Immature natural killer cell (primary cell): ENCODE measurements around the gene RCC2. TPM values are rescaled to one million over a fixed set of nuclear protein-coding genes. Genes with fewer than 3 reads are reported as not detected.
"Not testable (repeated sequence)": the region's sequence is repeated elsewhere in the genome, so short reads cannot be mapped to it uniquely, and the experiment has no call there.

Source experiments
- DNase-seq, 3 donors: peaks; one replicate each; pipeline ENCODE4 v3.0.0; 2022; ENCODE audit warnings: mixed read lengths in 1 of 3
- H3K27ac Mint-ChIP-seq, 6 donors: one replicate each; pipeline ENCODE4 v1.8.0; 2020; ENCODE audit warnings: mixed read lengths in 6 of 6, mild to moderate bottlenecking in 5 of 6, inconsistent platforms in 4 of 6, moderate library complexity in 3 of 6
- H3K27me3 Mint-ChIP-seq, 3 donors: one replicate each; pipeline ENCODE4 v1.8.0; 2020 to 2021; ENCODE audit warnings: low read depth in 3 of 3, mild to moderate bottlenecking in 3 of 3, mixed read lengths in 3 of 3, moderate library complexity in 3 of 3, inconsistent platforms in 1 of 3
- H3K36me3 Mint-ChIP-seq, 3 donors: one replicate each; pipeline ENCODE4 v1.8.0; 2020; ENCODE audit warnings: mixed read lengths in 3 of 3, inconsistent platforms in 2 of 3, mild to moderate bottlenecking in 2 of 3
- H3K4me1 Mint-ChIP-seq, 2 donors: one replicate each; pipeline ENCODE4 v1.8.0; 2020; ENCODE audit warnings: inconsistent platforms in 2 of 2, mild to moderate bottlenecking in 2 of 2, mixed read lengths in 2 of 2, moderate library complexity in 1 of 2
- H3K4me3 Mint-ChIP-seq, 5 donors: one replicate each; pipeline ENCODE4 v1.8.0; 2020; ENCODE audit warnings: mild to moderate bottlenecking in 5 of 5, mixed read lengths in 5 of 5, inconsistent platforms in 3 of 5, moderate library complexity in 3 of 5
- H3K9me3 Mint-ChIP-seq, 6 donors: one replicate each; pipeline ENCODE4 v1.8.0; 2020; ENCODE audit warnings: mild to moderate bottlenecking in 6 of 6, mixed read lengths in 6 of 6, inconsistent platforms in 4 of 6, moderate library complexity in 3 of 6
- polyA plus RNA-seq, 3 donors: library from polyadenylated mRNA; unstranded; fragments of 300-500 nt; fragmentation: Illumina TruSeq; gene quantifications; one replicate each; pipeline ENCODE4 v1.2.3, GENCODE V29; 2021

The RCC2 gene
- polyA plus RNA-seq, 3 donors from 2014 or later, result 22.8 to 35.5 (median 28.1) TPM

- Mint-ChIP-seq H3K36me3 (peaks cover 20 to 55% (median 29%) of the 10 kb centered on the region in 3 donors), H3K9me3 (no peaks in the 10 kb centered on the region), H3K4me1 (peaks cover 10 to 52% of the 10 kb centered on the region in 2 donors), H3K4me3 (no peak overlapping the region), H3K27ac (no peak overlapping the region), H3K27me3 (peaks cover 2 to 6% (median 6%) of the 10 kb centered on the region in 3 donors)
- no peak for DNase-seq
Observed at GRCh38 chr1:17423781-17424245, 15.7 kb downstream of the RCC2 start.

GRCh38 chr1:17422461-17422860 is 17.0 kb downstream of the RCC2 start:
- no peak for DNase-seq
- no peak overlapping the region for H3K4me3 Mint-ChIP-seq
- no peak overlapping the region for H3K27ac Mint-ChIP-seq
- H3K36me3 Mint-ChIP-seq, result peaks cover 17 to 59% (median 26%) of the 10 kb centered on the region in 3 donors
- H3K4me1 Mint-ChIP-seq, result peaks cover 6 to 46% of the 10 kb centered on the region in 2 donors
- H3K9me3 Mint-ChIP-seq, result no peaks in the 10 kb centered on the region
- peaks cover 3 to 6% (median 6%) of the 10 kb centered on the region in 3 donors for H3K27me3 Mint-ChIP-seq

GRCh38 chr1:17420391-17420918 is 19.0 kb downstream of the RCC2 start:
- Mint-ChIP-seq H3K9me3 (no peaks in the 10 kb centered on the region), H3K4me1 (peaks cover 7 to 51% of the 10 kb centered on the region in 2 donors), H3K4me3 (no peak overlapping the region), H3K36me3 (peaks cover 20 to 61% (median 32%) of the 10 kb centered on the region in 3 donors), H3K27ac (peak overlapping the region in 1 of 6 donors; percentile 24), H3K27me3 (peaks cover 0 to 6% (median 3%) of the 10 kb centered on the region in 3 donors)
- DNase-seq, result no peak

- DNase-seq, result peak; percentile 60 to 69 (median 65)
- Mint-ChIP-seq H3K4me1 (peaks cover 7 to 48% of the 10 kb centered on the region in 2 donors), H3K9me3 (no peaks in the 10 kb centered on the region), H3K4me3 (no peak overlapping the region), H3K36me3 (peaks cover 24 to 59% (median 30%) of the 10 kb centered on the region in 3 donors), H3K27ac (peak overlapping the region in 1 of 6 donors; percentile 3), H3K27me3 (peaks cover 0 to 6% (median 3%) of the 10 kb centered on the region in 3 donors)
Observed at GRCh38 chr1:17419626-17420328, 19.7 kb downstream of the RCC2 start.

- Mint-ChIP-seq H3K27me3 (peaks cover 0 to 8% (median 2%) of the 10 kb centered on the region in 3 donors), H3K4me3 (no peak overlapping the region), H3K9me3 (no peaks in the 10 kb centered on the region), H3K27ac (peak overlapping the region in 2 of 6 donors; percentile 40 to 61), H3K36me3 (peaks cover 25 to 66% (median 30%) of the 10 kb centered on the region in 3 donors), H3K4me1 (peaks cover 13 to 36% of the 10 kb centered on the region in 2 donors)
- DNase-seq, result no peak
Observed at GRCh38 chr1:17416389-17416788, 23.1 kb downstream of the RCC2 start.

- H3K27me3 Mint-ChIP-seq, result peaks cover 0 to 6% (median 0%) of the 10 kb centered on the region in 3 donors
- H3K4me3 Mint-ChIP-seq, result no peak overlapping the region
- H3K4me1 Mint-ChIP-seq, result peaks cover 13 to 31% of the 10 kb centered on the region in 2 donors
- no peak for DNase-seq
- peaks cover 25 to 59% (median 30%) of the 10 kb centered on the region in 3 donors for H3K36me3 Mint-ChIP-seq
- no peak overlapping the region for H3K27ac Mint-ChIP-seq
- no peaks in the 10 kb centered on the region for H3K9me3 Mint-ChIP-seq
Observed at GRCh38 chr1:17414022-17414421, 25.5 kb downstream of the RCC2 start.

- peak overlapping the region in 4 of 6 donors; percentile 4 to 73 (median 28) for H3K27ac Mint-ChIP-seq
- peak overlapping the region in 3 of 5 donors; percentile 19 to 46 (median 41) for H3K4me3 Mint-ChIP-seq
- H3K4me1 Mint-ChIP-seq, result peaks cover 13 to 31% of the 10 kb centered on the region in 2 donors
- peaks cover 33 to 63% (median 35%) of the 10 kb centered on the region in 3 donors for H3K36me3 Mint-ChIP-seq
- no peak for DNase-seq
- peaks cover 0 to 8% (median 0%) of the 10 kb centered on the region in 3 donors for H3K27me3 Mint-ChIP-seq
- H3K9me3 Mint-ChIP-seq, result no peaks in the 10 kb centered on the region
Observed at GRCh38 chr1:17412093-17412870, 27.2 kb downstream of the RCC2 start.

GRCh38 chr1:17409391-17409811 is 30.1 kb downstream of the RCC2 start:
- no peak for DNase-seq
- H3K36me3 Mint-ChIP-seq, result peaks cover 20 to 50% (median 23%) of the 10 kb centered on the region in 3 donors

GRCh38 chr1:17407786-17408514 is 31.5 kb downstream of the RCC2 start:
- Mint-ChIP-seq H3K27me3 (peaks cover 0 to 10% (median 0%) of the 10 kb centered on the region in 3 donors), H3K36me3 (peaks cover 15 to 43% (median 19%) of the 10 kb centered on the region in 3 donors)
- not testable (repeated sequence) for H3K4me3 Mint-ChIP-seq

More at GRCh38 chr1:17409391-17409811, 30.1 kb downstream of the RCC2 start:
- Mint-ChIP-seq H3K9me3 (no peaks in the 10 kb centered on the region), H3K27me3 (peaks cover 0 to 11% (median 0%) of the 10 kb centered on the region in 3 donors), H3K4me3 (no peak overlapping the region), H3K4me1 (peaks cover 14 to 21% of the 10 kb centered on the region in 2 donors), H3K27ac (peak overlapping the region in 2 of 6 donors; percentile 26 to 64)

GRCh38 chr1:17406760-17407475 is 32.6 kb downstream of the RCC2 start:
- H3K4me3 Mint-ChIP-seq, DNase-seq, H3K9me3 Mint-ChIP-seq, H3K4me1 Mint-ChIP-seq, H3K27ac Mint-ChIP-seq, H3K27me3 Mint-ChIP-seq: not testable (repeated sequence)
- peaks cover 11 to 36% (median 16%) of the 10 kb centered on the region in 3 donors for H3K36me3 Mint-ChIP-seq

More at GRCh38 chr1:17407786-17408514, 31.5 kb downstream of the RCC2 start:
- H3K9me3 Mint-ChIP-seq, H3K27ac Mint-ChIP-seq, DNase-seq: not testable (repeated sequence)
- peaks cover 6 to 15% of the 10 kb centered on the region in 2 donors for H3K4me1 Mint-ChIP-seq

GRCh38 chr1:17405898-17406759 is 33.3 kb downstream of the RCC2 start:
- no peaks in the 10 kb centered on the region for H3K9me3 Mint-ChIP-seq
- peaks cover 11 to 29% (median 16%) of the 10 kb centered on the region in 3 donors for H3K36me3 Mint-ChIP-seq
- peak; percentile 14 to 22 (median 18) for DNase-seq
- H3K4me1 Mint-ChIP-seq, result peaks cover 2 to 6% of the 10 kb centered on the region in 2 donors
- H3K27me3 Mint-ChIP-seq, result peaks cover 0 to 6% (median 0%) of the 10 kb centered on the region in 3 donors
- H3K27ac Mint-ChIP-seq, result no peak overlapping the region
- H3K4me3 Mint-ChIP-seq, result no peak overlapping the region

- no peak for DNase-seq
- peaks cover 7 to 18% (median 12%) of the 10 kb centered on the region in 3 donors for H3K36me3 Mint-ChIP-seq
- H3K4me1 Mint-ChIP-seq, result peaks cover 0 to 2% of the 10 kb centered on the region in 2 donors
- no peak overlapping the region for H3K4me3 Mint-ChIP-seq
- no peaks in the 10 kb centered on the region for H3K9me3 Mint-ChIP-seq
- H3K27me3 Mint-ChIP-seq, result peaks cover 0 to 6% (median 0%) of the 10 kb centered on the region in 3 donors
- H3K27ac Mint-ChIP-seq, result no peak overlapping the region
Observed at GRCh38 chr1:17404820-17405219, 34.7 kb downstream of the RCC2 start.
